Measurements from ENCODE around the gene MPP2. TPM values are rescaled to one million over a fixed set of nuclear protein-coding genes. Genes with fewer than 3 reads are reported as not detected.

MPP2 gene, protein sequence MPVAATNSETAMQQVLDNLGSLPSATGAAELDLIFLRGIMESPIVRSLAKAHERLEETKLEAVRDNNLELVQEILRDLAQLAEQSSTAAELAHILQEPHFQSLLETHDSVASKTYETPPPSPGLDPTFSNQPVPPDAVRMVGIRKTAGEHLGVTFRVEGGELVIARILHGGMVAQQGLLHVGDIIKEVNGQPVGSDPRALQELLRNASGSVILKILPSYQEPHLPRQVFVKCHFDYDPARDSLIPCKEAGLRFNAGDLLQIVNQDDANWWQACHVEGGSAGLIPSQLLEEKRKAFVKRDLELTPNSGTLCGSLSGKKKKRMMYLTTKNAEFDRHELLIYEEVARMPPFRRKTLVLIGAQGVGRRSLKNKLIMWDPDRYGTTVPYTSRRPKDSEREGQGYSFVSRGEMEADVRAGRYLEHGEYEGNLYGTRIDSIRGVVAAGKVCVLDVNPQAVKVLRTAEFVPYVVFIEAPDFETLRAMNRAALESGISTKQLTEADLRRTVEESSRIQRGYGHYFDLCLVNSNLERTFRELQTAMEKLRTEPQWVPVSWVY
- total RNA-seq, result 10 to 100 TPM in 1 of 4 donors, 1 to 10 TPM in 2, under 1 TPM in 1; 0.42 to 10.7 (median 3.7) TPM

DNA sequence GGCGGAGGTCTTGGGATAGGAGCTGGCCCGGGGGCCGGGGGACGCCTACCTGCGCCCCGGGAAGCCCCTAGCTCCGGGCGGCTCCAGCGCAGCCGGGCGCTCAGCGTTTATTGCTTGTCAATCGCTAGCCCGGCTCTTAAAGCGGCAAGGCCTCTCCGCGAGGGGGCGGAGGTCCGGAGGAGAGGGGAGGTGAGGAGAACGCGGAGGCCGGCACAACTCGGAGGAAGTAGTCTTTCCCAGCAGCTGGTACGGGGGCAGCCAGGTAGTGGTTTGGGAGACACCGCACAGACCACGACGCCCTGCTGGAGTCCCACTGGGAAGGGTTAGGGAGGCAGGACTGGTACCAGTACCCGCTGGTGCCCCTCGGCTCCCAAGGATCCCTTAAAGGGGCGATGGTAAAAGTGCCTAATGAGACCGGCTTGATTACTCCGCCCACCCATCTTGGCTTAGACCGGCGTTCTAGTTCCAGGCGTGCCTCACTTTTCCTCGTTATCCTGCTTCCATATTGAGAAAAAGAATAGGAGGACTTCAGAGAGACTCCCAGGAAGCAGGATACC lies at the start of gene MPP2:
MPP2 (minus strand) TSS at position 112 of the 557 bp plus-strand sequence. CDS start 3,076 bp downstream, outside the sequence.
- peak within 1 kb of the TSS; percentile 61 for H3K4me3 ChIP-seq (ENCODE audit: low read depth, poor library complexity, severe bottlenecking)
- DNase-seq (ENCODE audit: low spot score in 2 of 2), result peak in 1 of 2 donors; percentile 95
- intact Hi-C loops (cut with DNase I; ENCODE audit: low total_unique reads), result no loop called here
- WGBS, 2 donors, result 0 to 1% methylated on average over 10 to 36 of the region's 36 CpGs
- TF ChIP-seq POLR2A (IDR thresholded peaks at IDR 0.05), result no peak
- no peak for TF ChIP-seq CTCF (IDR thresholded peaks at IDR 0.05)

- intact Hi-C loops (cut with DNase I; ENCODE audit: low total_unique reads), result no loop called here
- no peak overlapping the region for H3K4me3 ChIP-seq (ENCODE audit: low read depth, poor library complexity, severe bottlenecking)
- WGBS, 2 donors, result 76 to 88% methylated on average over 8 of the region's 8 CpGs
- DNase-seq (ENCODE audit: low spot score in 2 of 2), result no peak
- TF ChIP-seq CTCF (IDR thresholded peaks at IDR 0.05), result no peak
- TF ChIP-seq POLR2A (IDR thresholded peaks at IDR 0.05), result no peak
Measured at GRCh38 chr17:43956222-43956621, 48.9 kb upstream of the MPP2 start.

DNA sequence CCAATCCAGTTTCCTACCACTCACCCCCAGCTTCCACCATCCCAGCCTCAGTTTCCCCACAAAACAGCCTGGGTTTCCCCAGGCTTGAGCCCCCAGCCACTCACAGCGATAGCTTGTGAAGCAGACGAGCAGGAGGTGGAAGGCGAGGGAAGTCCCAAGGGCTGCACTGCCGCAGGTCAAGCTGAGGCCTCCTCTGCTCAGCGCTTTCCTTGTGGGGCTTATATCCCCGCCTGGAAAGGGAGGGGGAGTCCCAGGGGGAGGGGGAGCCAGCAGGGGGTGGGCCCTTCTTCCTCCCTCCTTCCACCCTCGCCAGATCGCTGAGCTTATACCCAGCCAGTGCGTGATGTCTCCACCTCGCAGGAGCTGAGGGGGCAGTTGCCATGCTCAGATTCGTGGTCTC lies 46.4 kb upstream of the MPP2 start, which contains the start of gene PYY:
PYY (minus strand) TSS at position 195 of the 400 bp plus-strand sequence. CDS start 457 bp downstream, outside the sequence.
- intact Hi-C loops (cut with DNase I; ENCODE audit: low total_unique reads), result no loop called here
- TF ChIP-seq CTCF (IDR thresholded peaks at IDR 0.05), result no peak
- no peak for TF ChIP-seq POLR2A (IDR thresholded peaks at IDR 0.05)
- WGBS, 2 donors, result 49 to 79% methylated on average over 4 to 11 of the region's 11 CpGs
- no peak within 1 kb of the TSS for H3K4me3 ChIP-seq (ENCODE audit: low read depth, poor library complexity, severe bottlenecking)
- no peak for DNase-seq (ENCODE audit: low spot score in 2 of 2)

- no peak overlapping the region for H3K4me3 ChIP-seq (ENCODE audit: low read depth, poor library complexity, severe bottlenecking)
- intact Hi-C loops (cut with DNase I; ENCODE audit: low total_unique reads), result no loop called here
- WGBS, 2 donors, result 4 to 8% methylated on average over 65 to 74 of the region's 82 CpGs
- no peak for DNase-seq (ENCODE audit: low spot score in 2 of 2)
- TF ChIP-seq CTCF (IDR thresholded peaks at IDR 0.05) (no peak), POLR2A (IDR thresholded peaks at IDR 0.05) (no peak)
Measured at GRCh38 chr17:43952724-43953666, 45.7 kb upstream of the MPP2 start.

- DNase-seq (ENCODE audit: low spot score in 2 of 2), result no peak
- H3K4me3 ChIP-seq (ENCODE audit: low read depth, poor library complexity, severe bottlenecking), result no peak overlapping the region
- intact Hi-C loops (cut with DNase I; ENCODE audit: low total_unique reads), result no loop called here
- TF ChIP-seq CTCF (IDR thresholded peaks at IDR 0.05) (no peak), POLR2A (IDR thresholded peaks at IDR 0.05) (no peak)
- 12 to 19% methylated on average over 19 of the region's 19 CpGs for WGBS, 2 donors
Measured at GRCh38 chr17:43952351-43952723, 45.0 kb upstream of the MPP2 start.
